Activated naive CD4-positive, alpha-beta T cell treated with anti-CD3 and anti-CD28 coated beads for 36 hours (primary cell): ENCODE results near the gene MAGI3. TPM values are rescaled to one million over a fixed set of nuclear protein-coding genes. Genes with fewer than 3 reads are reported as not detected.

Experiments used
- CTCF ChIA-PET: fragments of 350-600 bp; sonication (Branson Sonifier 250); formaldehyde crosslinking; loops from one replicate; lab custom pipeline; 2021; ENCODE audit warnings: antibody characterized with exemption; lab: Charles Lee
- DNase-seq: peaks from one replicate; pipeline ENCODE4 v3.0.0-alpha.2; 2020
- H3K27ac Mint-ChIP-seq: one replicate; pipeline ENCODE4 v1.8.0; 2021; ENCODE audit warnings: mild to moderate bottlenecking, mixed read lengths
- H3K27me3 Mint-ChIP-seq: one replicate; pipeline ENCODE4 v1.8.0; 2021; ENCODE audit warnings: low read depth, mixed read lengths
- H3K36me3 Mint-ChIP-seq: one replicate; pipeline ENCODE4 v1.8.0; 2021; ENCODE audit warnings: low read depth, mixed read lengths
- H3K4me1 Mint-ChIP-seq: one replicate; pipeline ENCODE4 v1.8.0; 2021; ENCODE audit warnings: low read depth, mixed read lengths
- H3K4me3 Mint-ChIP-seq: one replicate; pipeline ENCODE4 v1.8.0; 2021; ENCODE audit warnings: mild to moderate bottlenecking, moderate library complexity, mixed read lengths
- H3K9me3 Mint-ChIP-seq: one replicate; pipeline ENCODE4 v1.8.0; 2021; ENCODE audit warnings: mixed read lengths
- intact Hi-C: fragments of 100-400 bp; cut with micrococcal nuclease; formaldehyde crosslinking; loops from one replicate; pipeline ENCODE4 v1.15.1; 2023
- total RNA-seq, 2 experiments: library from RNA; stranded (reverse); gene quantifications; one replicate each; pipeline ENCODE4 v1.2.3, GENCODE V29; 2021

Gene MAGI3
- total RNA-seq, 2 experiments from 2014 or later, result 5.9 to 6.4 TPM

DNA sequence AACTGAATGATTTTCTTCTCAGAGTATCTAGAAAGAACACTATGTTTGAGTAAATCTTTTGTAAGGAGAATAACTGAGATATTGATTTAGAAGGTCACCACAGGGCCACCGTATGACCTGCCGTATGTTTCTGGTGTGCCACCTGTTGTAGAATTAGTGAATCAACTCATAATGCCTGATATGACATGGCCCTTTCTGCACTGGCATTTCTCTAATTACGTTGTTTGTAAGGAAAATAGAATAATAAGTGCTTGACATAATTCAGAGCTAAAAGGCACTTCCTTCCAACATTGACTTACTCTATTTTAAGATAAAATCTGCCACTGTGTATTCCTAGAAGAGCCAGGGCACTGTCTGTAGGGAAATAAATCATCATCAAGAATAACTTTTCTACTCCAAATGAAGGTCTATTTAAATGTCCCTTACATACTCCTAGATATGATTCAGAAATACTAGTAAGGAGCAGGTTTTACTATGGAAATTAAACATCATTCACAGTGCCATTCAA is 267.3 kb downstream of the MAGI3 start:
- Mint-ChIP-seq H3K4me1 (no peaks in the 10 kb centered on the region), H3K9me3 (no peaks in the 10 kb centered on the region)
- CTCF ChIA-PET, result no interaction called here

DNA sequence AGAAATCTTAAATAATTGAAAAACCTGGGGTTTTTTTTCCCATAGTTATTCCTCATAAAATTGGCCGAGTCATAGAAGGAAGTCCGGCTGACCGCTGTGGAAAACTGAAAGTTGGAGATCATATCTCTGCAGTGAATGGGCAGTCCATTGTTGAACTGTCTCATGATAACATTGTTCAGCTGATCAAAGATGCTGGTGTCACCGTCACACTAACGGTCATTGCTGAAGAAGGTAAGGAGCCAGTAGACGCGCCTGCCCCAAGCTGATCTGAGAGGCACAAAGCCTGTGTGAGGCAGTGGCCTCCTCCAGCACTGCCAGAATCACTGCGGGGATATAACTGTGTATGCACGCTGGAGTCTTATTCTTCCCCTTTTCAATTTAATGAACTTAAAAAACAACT is 268.7 kb downstream of the MAGI3 start:
- Mint-ChIP-seq H3K9me3 (no peaks in the 10 kb centered on the region), H3K27ac (no peak overlapping the region), H3K4me3 (no peak overlapping the region), H3K27me3 (no peaks in the 10 kb centered on the region), H3K4me1 (no peaks in the 10 kb centered on the region), H3K36me3 (no peaks in the 10 kb centered on the region)
- no peak for DNase-seq
- intact Hi-C loops, result no loop called here
- CTCF ChIA-PET, result interaction anchor here (0.9 kb wide), 1 partner anchor 17 kb away, joined by 3 read pairs; no protein-coding TSS in a partner anchor

More for the DNA sequence above, 267.3 kb downstream of the MAGI3 start:
- Mint-ChIP-seq H3K27ac (no peak overlapping the region), H3K36me3 (no peaks in the 10 kb centered on the region), H3K27me3 (no peaks in the 10 kb centered on the region), H3K4me3 (no peak overlapping the region)
- intact Hi-C loops, result no loop called here
- DNase-seq, result no peak

DNA sequence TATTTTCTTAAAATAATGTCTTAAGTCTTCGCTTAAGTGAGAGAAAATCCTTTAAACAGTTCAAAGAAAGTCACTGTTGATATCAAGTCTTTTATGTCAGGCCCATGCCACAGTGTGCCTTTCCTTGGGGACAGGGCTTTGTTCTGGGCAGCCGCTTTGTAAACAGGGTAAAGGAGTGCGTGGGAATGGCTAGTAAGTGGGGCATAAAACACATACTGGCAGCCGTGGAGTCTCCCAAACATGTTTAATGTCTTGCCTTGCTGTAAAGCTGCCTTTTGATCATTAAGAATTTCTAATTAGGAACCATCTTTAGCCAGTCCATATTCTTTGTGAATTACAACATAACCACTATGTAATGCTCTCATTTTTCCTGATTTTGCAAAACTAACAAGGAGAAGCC is 269.2 kb downstream of the MAGI3 start:
- H3K36me3 Mint-ChIP-seq, result no peaks in the 10 kb centered on the region
- no peaks in the 10 kb centered on the region for H3K27me3 Mint-ChIP-seq
- no peaks in the 10 kb centered on the region for H3K9me3 Mint-ChIP-seq
- no peak for DNase-seq
- CTCF ChIA-PET, result interaction anchor here (0.9 kb wide), 1 partner anchor 17 kb away, joined by 3 read pairs; no protein-coding TSS in a partner anchor
- H3K27ac Mint-ChIP-seq, result no peak overlapping the region
- no peaks in the 10 kb centered on the region for H3K4me1 Mint-ChIP-seq
- intact Hi-C loops, result no loop called here
- no peak overlapping the region for H3K4me3 Mint-ChIP-seq

DNA sequence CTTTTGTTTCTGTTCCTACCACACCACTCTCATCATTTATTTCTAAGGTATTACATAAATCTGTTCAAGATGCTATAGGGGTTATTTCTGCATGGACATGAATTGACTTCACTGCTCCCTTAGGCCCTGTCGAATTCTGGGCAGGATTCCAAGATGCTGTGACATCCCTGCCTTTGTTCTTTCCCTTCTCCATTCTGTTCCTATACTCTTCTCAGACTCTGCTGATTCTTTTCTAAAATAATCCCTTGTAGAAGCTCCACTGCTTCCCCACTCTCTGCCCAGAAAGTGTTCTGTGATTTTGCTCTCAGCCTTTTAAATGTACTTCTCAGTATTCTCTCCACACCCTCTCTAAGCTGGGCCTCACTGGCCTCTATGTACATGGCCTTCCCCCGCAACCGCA is 269.8 kb downstream of the MAGI3 start:
- H3K27ac Mint-ChIP-seq, result no peak overlapping the region
- intact Hi-C loops, result no loop called here
- no peaks in the 10 kb centered on the region for H3K4me1 Mint-ChIP-seq
- no peak overlapping the region for H3K4me3 Mint-ChIP-seq
- no peaks in the 10 kb centered on the region for H3K36me3 Mint-ChIP-seq
- CTCF ChIA-PET, result interaction anchor here (0.6 to 0.9 kb wide), 2 partner anchors 16 to 40 kb away, joined by 3 to 6 read pairs; no protein-coding TSS in a partner anchor
- H3K27me3 Mint-ChIP-seq, result no peaks in the 10 kb centered on the region
- no peak for DNase-seq
- no peaks in the 10 kb centered on the region for H3K9me3 Mint-ChIP-seq

DNA sequence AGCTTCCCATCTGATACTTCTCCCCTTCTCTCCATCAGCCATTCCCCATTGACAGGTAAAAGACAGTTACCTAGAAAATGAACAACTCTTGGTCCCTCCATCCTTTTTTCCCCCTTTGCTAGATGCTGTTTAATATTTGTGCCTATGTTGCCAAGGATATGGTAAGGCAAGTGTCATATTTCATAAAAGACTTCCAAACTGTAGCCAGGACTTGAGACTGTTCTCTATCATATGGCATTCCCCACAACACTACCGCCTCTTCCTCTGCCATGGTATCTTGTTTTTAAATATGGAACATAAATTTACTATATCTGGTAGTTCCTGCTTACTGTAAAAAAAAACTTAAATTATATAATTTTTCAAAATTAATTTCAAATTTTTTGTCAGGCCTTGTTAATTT is 271.8 kb downstream of the MAGI3 start:
- intact Hi-C loops, result no loop called here
- CTCF ChIA-PET, result no interaction called here
- H3K4me1 Mint-ChIP-seq, result no peaks in the 10 kb centered on the region
- no peak for DNase-seq
- no peaks in the 10 kb centered on the region for H3K27me3 Mint-ChIP-seq
- no peak overlapping the region for H3K27ac Mint-ChIP-seq
- H3K36me3 Mint-ChIP-seq, result no peaks in the 10 kb centered on the region
- H3K9me3 Mint-ChIP-seq, result no peaks in the 10 kb centered on the region
- no peak overlapping the region for H3K4me3 Mint-ChIP-seq

DNA sequence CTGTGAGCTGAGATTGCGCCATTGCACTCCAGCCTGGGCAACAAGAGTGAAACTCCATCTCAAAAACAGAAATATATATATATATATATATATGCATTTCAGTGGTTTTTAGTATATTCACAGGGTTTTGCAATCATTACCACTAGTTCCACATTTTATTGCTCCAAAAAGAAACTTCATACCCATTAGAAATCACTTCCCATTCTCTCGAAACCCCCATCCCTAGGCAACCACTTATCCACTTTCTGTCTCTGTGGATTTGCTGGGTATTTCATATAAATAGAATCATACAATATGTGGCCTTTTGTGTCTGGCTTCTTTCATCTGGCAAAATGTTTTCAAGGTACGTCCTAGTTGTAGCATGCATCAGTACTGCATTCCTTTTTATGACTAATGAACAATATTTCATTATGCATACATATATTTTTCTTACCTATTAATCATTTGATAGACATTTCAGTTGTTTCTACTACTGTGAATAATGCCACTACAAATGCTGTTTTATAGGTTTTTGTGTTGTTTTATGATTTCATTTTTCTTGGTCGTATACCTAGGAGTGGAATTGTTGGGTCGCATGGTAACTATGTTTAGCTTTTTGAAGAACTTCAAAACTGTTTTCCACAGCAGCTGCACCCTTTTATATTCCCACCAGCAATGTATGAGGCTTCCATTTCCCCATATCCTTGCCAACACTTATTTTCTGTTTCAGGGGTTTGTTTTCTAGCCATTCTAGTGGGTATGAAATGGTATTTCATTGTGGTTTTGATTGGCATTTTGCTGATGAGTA is 273.0 kb downstream of the MAGI3 start:
- Mint-ChIP-seq H3K4me1 (no peaks in the 10 kb centered on the region), H3K36me3 (no peaks in the 10 kb centered on the region), H3K27me3 (no peaks in the 10 kb centered on the region), H3K9me3 (no peaks in the 10 kb centered on the region), H3K4me3 (no peak overlapping the region), H3K27ac (no peak overlapping the region)
- no peak for DNase-seq
- intact Hi-C loops, result no loop called here
- CTCF ChIA-PET, result interaction anchor here (0.6 kb wide), 1 partner anchor 519 kb away, joined by 7 read pairs; no protein-coding TSS in a partner anchor

DNA sequence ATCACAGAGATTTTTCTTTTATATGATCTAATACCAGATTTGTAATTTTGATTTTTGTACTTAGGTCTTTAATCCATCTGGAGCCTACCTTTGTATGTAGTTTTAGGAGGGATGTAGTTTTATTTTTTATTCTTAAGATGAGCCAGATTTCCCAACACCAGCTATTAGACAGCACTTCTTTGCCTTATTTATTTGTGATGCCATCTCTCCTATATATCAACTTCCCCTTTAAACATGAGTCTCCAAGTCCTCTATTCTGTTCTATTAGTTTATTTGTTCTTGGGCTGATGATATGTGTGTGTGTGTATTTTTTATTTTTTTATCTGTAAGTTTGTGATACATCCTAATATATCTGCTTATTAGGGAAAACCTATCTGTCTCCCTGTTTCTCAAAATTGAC is 274.8 kb downstream of the MAGI3 start:
- no peaks in the 10 kb centered on the region for H3K9me3 Mint-ChIP-seq
- intact Hi-C loops, result no loop called here
- H3K36me3 Mint-ChIP-seq, result no peaks in the 10 kb centered on the region
- no peaks in the 10 kb centered on the region for H3K27me3 Mint-ChIP-seq
- no peak for DNase-seq
- no peak overlapping the region for H3K27ac Mint-ChIP-seq
- H3K4me3 Mint-ChIP-seq, result no peak overlapping the region
- H3K4me1 Mint-ChIP-seq, result no peaks in the 10 kb centered on the region
- CTCF ChIA-PET, result interaction anchor here (1.0 kb wide), 1 partner anchor 10 kb away, joined by 3 read pairs; no protein-coding TSS in a partner anchor

DNA sequence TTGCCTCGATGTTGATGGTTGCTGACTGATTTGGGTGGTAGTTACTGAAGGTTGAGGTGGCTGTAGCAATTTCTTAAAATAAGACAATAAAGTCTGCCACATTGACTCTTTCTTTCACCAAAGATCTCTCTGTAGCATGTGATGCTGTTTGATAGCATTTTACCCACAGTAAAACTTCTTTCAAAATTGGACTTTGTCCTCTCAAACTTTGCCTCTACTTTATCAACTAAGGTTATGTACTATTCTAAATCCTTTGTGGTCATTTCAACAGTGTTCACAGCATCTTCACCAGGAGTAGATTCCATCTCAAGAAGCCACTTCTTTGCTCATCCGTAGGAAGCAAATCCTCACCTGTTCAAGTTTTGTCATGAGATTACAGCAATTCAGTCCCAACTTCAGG is 275.8 kb downstream of the MAGI3 start:
- H3K9me3 Mint-ChIP-seq, result no peaks in the 10 kb centered on the region
- intact Hi-C loops, result no loop called here
- no peaks in the 10 kb centered on the region for H3K27me3 Mint-ChIP-seq
- H3K4me1 Mint-ChIP-seq, result no peaks in the 10 kb centered on the region
- DNase-seq, result no peak
- H3K36me3 Mint-ChIP-seq, result no peaks in the 10 kb centered on the region
- no peak overlapping the region for H3K4me3 Mint-ChIP-seq
- no peak overlapping the region for H3K27ac Mint-ChIP-seq
- CTCF ChIA-PET, result no interaction called here

DNA sequence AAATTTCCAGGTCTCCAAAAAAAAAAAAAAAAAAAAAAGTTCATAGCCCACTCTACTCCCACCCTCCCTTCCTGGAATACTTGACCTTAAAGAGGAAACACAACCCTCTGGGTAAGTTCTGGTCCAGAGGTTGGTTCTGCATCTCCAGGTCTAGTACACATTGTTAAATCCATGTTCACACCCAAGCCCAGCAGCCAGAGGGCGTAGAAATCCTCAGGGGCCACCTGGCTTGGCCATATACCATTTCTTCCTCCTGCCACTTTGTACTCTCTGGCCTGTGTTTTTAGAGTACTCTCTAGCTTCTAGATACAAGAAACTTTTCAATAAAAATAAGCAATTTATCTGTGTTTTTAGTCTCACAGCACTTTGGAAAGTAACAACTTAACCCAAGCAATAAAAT is 279.7 kb downstream of the MAGI3 start:
- CTCF ChIA-PET, result no interaction called here

DNA sequence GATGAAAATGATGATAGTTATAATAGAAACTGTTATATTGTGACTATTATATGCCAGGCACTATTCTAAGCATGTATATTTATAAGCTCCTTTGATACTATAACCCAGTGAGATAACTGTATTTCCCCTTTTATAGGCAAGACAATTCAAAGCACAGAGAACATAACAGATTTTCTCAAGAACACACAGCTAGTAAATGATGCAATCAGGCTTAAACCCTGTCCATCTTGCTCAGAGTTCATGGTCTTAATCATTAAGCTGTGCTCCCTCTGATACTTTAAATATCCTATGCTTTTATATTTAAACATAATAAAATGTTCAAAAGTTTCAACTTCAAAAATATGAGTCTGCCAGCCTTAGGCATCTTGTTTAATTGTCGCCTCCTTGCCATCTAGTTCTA is 280.3 kb downstream of the MAGI3 start:
- CTCF ChIA-PET, result no interaction called here
- no peak overlapping the region for H3K27ac Mint-ChIP-seq
- H3K36me3 Mint-ChIP-seq, result no peaks in the 10 kb centered on the region
- H3K27me3 Mint-ChIP-seq, result no peaks in the 10 kb centered on the region
- no peak overlapping the region for H3K4me3 Mint-ChIP-seq
- DNase-seq, result no peak
- no peaks in the 10 kb centered on the region for H3K4me1 Mint-ChIP-seq
- H3K9me3 Mint-ChIP-seq, result no peaks in the 10 kb centered on the region
- intact Hi-C loops, result no loop called here

More for the DNA sequence above, 279.7 kb downstream of the MAGI3 start:
- Mint-ChIP-seq H3K4me3 (no peak overlapping the region), H3K27me3 (no peaks in the 10 kb centered on the region), H3K36me3 (no peaks in the 10 kb centered on the region), H3K9me3 (no peaks in the 10 kb centered on the region), H3K27ac (no peak overlapping the region), H3K4me1 (no peaks in the 10 kb centered on the region)
- intact Hi-C loops, result no loop called here
- peak; percentile 8 for DNase-seq

DNA sequence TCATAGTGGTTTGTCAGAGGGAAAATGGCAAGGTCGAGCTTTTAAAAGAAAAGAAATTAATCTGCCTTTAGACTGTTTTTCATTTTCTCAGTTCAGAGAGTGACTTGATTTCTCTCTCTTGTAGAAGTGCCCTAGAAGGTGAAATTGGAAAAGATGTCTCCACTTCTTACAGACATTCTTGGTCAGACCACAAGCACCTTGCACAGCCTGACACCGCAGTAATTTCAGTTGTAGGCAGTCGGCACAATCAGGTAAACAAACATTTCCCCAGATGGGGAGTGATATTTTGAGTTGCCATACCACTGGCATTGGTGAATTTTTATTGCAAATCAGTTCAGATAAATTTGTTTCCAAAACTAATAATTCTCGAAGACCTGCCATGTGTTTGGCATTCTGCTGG is 282.2 kb downstream of the MAGI3 start:
- no peak overlapping the region for H3K27ac Mint-ChIP-seq
- intact Hi-C loops, result no loop called here
- H3K36me3 Mint-ChIP-seq, result no peaks in the 10 kb centered on the region
- no peak overlapping the region for H3K4me3 Mint-ChIP-seq
- no peaks in the 10 kb centered on the region for H3K4me1 Mint-ChIP-seq
- H3K9me3 Mint-ChIP-seq, result no peaks in the 10 kb centered on the region
- no peak for DNase-seq
- H3K27me3 Mint-ChIP-seq, result no peaks in the 10 kb centered on the region
- CTCF ChIA-PET, result interaction anchor here (0.6 kb wide), 1 partner anchor 54 kb away, joined by 3 read pairs; no protein-coding TSS in a partner anchor

DNA sequence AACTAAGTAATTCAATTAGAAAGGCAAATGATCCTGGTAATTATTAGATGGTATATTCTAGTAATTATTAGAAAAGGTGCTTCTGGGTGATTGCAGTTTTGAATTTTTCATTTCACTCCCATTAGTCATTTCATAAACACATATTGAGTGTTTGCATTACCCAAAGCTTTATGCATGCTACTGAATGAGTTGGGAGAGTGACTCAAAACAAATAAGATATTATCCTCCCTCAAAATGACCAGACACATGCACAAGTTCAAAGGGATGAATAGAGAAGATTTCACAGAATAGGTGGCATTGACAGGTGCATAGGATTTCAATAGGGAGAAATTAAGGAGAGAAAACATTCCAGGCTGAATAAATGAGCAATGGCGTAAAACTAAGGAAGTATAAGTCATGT is 284.3 kb downstream of the MAGI3 start:
- Mint-ChIP-seq H3K36me3 (no peaks in the 10 kb centered on the region), H3K9me3 (no peaks in the 10 kb centered on the region), H3K27ac (no peak overlapping the region), H3K4me1 (no peaks in the 10 kb centered on the region), H3K27me3 (no peaks in the 10 kb centered on the region), H3K4me3 (no peak overlapping the region)
- intact Hi-C loops, result no loop called here
- no peak for DNase-seq
- CTCF ChIA-PET, result no interaction called here

DNA sequence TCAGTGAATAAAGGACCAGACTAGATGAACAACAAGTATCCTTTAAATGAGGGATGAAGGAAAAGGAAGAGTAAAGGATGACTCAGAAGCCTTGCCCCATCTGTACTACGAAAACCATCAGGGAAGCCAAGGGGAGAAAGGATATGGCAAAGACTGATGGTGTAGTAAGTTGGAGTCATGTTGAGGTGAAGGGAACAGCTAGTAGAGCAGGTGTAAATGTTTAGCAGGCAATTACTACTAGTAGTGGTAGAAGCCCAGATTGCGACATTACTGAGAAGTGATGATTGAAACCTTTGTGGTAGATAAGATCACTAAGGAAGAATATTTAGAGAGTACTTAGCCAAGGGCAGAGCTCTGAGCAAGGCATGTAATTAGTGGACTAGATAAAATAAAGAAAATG is 285.0 kb downstream of the MAGI3 start:
- no peaks in the 10 kb centered on the region for H3K27me3 Mint-ChIP-seq
- CTCF ChIA-PET, result no interaction called here
- H3K4me3 Mint-ChIP-seq, result no peak overlapping the region
- no peaks in the 10 kb centered on the region for H3K36me3 Mint-ChIP-seq
- no peak for DNase-seq
- intact Hi-C loops, result no loop called here
- H3K9me3 Mint-ChIP-seq, result no peaks in the 10 kb centered on the region
- H3K27ac Mint-ChIP-seq, result no peak overlapping the region
- no peaks in the 10 kb centered on the region for H3K4me1 Mint-ChIP-seq
